Measurements from ENCODE around the gene RHBDD3.

Gene RHBDD3

DNA sequence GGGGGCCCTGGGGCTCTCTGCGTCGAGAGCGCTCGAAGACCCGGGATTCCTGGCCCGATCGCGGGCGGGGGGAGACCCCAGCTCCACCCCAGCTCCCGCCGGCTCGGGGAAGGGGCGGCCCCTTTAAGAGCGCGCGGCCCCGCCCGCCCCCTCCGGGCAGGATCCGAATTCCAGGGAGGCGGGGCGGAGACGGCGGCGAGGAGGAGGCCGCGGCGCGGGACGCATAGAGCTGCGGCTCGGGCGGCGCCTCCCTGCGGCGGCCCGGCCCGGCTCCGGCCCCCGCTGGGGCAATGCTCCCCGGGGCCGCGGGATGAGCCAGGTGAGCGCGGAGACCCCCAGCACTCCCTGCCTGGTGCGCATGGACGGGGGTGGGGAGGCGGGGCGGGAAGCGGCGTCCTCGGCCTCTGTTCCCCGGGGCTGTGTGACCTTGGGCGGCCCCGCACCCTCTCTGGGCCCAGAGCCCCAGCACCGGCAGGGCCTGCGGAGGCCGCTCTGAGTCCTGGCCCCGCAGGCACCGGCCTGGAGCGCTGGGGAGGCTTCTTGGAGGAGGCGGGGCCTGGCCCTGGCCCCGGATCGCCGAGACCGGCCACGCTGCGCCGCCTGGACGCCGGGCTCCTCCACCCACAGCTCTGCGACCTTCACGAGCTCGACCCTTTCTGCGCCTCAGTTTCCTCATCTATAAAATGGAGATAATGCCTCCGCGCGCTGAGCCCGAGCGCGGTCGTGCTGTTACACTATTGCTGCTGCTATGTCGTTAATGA lies 39.2 kb upstream of the RHBDD3 start:
- in situ Hi-C loops (cut with HindIII; ENCODE audit: low sequenced_read_pairs), result no loop called here

DNA sequence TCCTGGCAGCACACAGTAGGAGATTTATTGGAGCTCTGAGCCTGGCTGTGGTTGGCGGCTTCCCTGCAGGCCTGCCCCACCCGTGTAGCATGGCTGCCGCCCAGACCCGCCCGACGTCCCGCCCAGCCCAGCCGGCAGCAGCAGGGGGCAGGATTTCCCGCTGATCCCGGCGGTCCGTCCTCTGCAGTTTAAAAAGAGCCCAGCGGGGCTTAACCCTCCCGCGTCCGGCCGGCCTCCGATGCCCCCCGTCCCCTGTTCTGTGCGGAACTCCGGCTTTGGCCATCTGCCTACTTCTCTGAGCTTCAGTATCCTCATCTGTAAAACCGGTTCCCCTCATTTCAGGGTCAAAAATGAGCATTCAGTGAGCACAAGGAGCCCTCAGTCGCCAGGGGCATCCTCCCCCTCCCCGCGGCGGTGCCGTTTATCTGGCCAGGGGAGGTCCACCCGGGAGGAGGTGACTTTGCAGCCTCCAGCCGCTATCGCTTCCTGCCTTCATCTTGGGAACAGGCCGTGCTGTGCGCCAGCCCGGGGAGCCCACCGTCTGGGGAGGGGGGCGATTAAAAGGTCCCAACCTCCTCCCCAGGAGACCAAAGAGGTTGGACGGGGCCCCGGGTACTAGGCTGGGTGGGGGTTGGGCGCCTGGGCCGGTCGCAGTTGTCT lies 38.5 kb upstream of the RHBDD3 start, which contains the start of gene GAS2L1:
TSS of gene GAS2L1 (plus strand) at position 476 of the 660 bp plus-strand sequence. CDS start 1,456 bp downstream, outside the sequence.
- in situ Hi-C loops (cut with HindIII; ENCODE audit: low sequenced_read_pairs), result no loop called here

DNA sequence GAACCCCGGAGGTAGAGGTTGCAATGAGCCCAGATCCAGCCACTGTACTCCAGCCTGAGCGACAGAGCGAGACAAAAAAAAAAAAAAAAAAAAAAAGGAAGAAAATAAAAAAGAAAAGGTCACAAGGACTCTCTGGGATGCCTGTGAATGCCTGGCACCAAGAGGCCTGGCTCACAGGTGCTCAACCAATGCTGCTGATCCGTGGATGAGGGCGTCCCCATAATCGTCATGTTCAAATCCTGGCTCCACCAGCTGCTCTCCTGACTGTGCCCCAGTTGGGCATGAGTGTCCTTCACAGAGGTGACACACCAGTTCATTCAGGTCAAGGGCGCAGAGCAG lies 38.0 kb upstream of the RHBDD3 start:
- in situ Hi-C loops (cut with HindIII; ENCODE audit: low sequenced_read_pairs), result no loop called here

GRCh38 chr22:29302681-29303465 lies 35.1 kb upstream of the RHBDD3 start:
- in situ Hi-C loops (cut with HindIII; ENCODE audit: low sequenced_read_pairs), result no loop called here

DNA sequence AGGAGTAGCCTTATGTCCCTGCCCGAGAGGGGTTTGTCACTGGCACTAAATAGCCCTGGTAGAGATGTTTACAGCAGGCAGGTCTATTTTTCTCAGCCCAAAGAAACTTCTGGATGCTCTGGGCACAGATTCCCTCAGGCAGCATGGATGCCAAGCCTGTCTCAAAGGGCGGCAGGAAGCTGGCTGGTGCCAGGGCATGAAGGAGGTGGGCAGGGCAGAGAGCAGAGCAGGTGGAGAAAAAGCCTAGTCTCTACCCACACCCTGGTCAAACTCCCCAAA lies 34.6 kb upstream of the RHBDD3 start:
- in situ Hi-C loops (cut with HindIII; ENCODE audit: low sequenced_read_pairs), result no loop called here

DNA sequence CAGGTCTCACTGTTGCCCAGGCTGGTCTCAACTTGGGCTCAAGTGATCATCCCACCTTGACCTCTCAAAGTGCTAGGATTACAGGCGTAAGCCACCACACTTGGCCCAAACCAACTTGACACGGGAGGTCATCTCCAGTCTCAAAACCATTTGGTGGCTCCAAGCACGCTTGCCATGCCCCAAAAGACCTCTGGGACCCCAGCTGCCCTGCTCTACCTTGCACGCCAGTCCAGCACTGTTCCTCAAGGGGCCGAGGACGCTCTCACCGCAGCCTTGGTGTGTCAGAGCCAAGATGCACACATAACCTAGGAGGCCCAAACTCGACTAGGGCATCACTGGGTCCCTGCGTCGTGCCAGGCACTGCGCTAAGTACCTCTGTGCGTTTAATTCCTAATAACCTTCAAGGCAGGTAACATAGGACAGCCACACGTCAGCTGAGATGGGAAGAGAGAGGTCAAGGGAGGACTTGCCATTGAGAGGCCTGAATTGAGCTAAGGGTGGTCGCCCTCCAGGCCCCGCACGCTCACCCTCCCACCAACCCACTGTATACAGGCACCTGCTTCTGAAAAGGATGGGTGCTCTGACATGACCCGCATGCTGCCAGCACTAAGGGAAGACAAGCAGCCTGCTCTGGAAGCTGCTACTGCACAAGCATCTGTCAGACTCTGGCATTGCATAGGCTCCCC lies 34.1 kb upstream of the RHBDD3 start:
- in situ Hi-C loops (cut with HindIII; ENCODE audit: low sequenced_read_pairs), result no loop called here

- in situ Hi-C loops (cut with HindIII; ENCODE audit: low sequenced_read_pairs), result no loop called here
Observed at GRCh38 chr22:29300807-29301601, 33.2 kb upstream of the RHBDD3 start.

DNA sequence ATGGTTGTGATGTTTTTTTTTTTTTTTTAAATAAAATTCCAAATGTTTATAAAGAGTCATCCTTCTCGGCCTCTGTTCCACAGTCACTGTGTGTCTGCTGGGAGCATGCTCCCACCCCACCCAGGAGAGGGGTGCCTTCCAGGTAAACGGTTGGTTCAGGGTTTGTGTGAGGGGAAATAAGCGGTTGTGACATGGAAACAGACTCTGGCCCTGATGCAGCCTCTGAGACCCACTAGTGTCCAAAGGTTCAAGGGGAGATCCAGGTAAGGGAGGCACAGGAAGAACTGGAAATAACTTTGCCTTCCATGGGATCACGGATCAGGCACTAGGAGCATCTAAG lies 32.7 kb upstream of the RHBDD3 start:
- in situ Hi-C loops (cut with HindIII; ENCODE audit: low sequenced_read_pairs), result no loop called here

GRCh38 chr22:29299136-29299900 lies 31.5 kb upstream of the RHBDD3 start:
- in situ Hi-C loops (cut with HindIII; ENCODE audit: low sequenced_read_pairs), result no loop called here

DNA sequence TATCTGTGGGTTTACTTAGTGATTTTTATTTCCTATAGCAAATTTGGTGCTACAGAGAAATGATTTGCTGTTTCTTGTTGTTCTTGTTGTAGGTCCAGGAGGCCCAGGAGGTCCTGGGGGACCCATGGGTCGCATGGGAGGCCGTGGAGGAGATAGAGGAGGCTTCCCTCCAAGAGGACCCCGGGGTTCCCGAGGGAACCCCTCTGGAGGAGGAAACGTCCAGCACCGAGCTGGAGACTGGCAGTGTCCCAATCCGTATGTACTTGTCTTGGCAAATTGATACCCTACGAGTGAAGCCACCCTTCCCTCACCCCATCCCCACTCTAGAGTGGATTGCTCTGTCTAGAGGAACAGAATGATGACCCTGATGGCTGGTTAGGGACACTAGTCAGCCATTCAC lies 30.9 kb upstream of the RHBDD3 start:
- in situ Hi-C loops (cut with HindIII; ENCODE audit: low sequenced_read_pairs), result no loop called here

GRCh38 chr22:29292379-29292778 lies 24.6 kb upstream of the RHBDD3 start:
- in situ Hi-C loops (cut with HindIII; ENCODE audit: low sequenced_read_pairs), result no loop called here

- in situ Hi-C loops (cut with HindIII; ENCODE audit: low sequenced_read_pairs), result no loop called here
Observed at GRCh38 chr22:29291215-29291614, 23.4 kb upstream of the RHBDD3 start.

DNA sequence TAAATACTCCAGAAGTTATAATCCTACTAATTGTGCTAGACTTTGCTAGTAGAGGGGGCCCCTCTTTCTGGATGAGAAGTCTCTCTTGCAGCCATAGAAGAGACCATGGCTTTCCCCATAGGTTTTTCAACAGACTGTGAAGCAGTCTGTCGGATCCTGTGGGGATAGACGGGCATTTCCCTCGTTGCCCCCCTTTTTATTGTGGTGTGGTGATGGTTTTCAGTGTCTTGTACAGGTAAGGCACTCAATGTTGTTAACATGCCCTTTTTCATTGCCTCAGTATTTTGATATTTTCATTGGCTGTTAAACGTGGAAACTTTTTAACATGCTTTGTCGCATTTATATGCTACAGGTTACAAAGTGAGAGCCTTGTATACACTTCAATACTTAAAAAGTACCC lies 22.3 kb upstream of the RHBDD3 start:
- in situ Hi-C loops (cut with HindIII; ENCODE audit: low sequenced_read_pairs), result no loop called here

DNA sequence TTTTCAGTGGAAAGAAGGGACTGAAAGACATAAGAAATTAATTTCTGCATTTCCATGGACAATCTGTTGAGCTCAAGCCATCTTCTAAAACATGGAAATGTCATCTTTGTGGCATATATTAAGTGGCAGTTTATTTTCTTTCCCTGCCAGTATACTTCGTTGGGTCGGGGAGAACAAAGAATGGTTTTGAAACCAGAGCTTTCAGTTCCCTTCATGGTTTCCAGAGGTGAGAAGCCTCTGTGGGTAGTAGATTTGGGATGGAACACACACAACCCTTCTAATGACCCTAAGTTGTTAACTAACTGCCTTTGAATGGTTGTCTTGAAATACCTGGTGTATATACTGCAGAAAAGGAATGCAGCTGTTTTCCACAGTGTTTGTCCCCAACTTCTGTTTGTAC lies 21.1 kb upstream of the RHBDD3 start:
- in situ Hi-C loops (cut with HindIII; ENCODE audit: low sequenced_read_pairs), result no loop called here

- in situ Hi-C loops (cut with HindIII; ENCODE audit: low sequenced_read_pairs), result no loop called here
Observed at GRCh38 chr22:29284196-29284595, 16.4 kb upstream of the RHBDD3 start.

GRCh38 chr22:29277927-29278326 lies 10.1 kb upstream of the RHBDD3 start:
- in situ Hi-C loops (cut with HindIII; ENCODE audit: low sequenced_read_pairs), result loop anchor here (5.0 kb wide), 1 partner anchor 69 kb away; no protein-coding TSS in a partner anchor

GRCh38 chr22:29275819-29276565 lies 8.2 kb upstream of the RHBDD3 start:
- in situ Hi-C loops (cut with HindIII; ENCODE audit: low sequenced_read_pairs), result loop anchor here (5.0 kb wide), 1 partner anchor 71 kb away; no protein-coding TSS in a partner anchor

- in situ Hi-C loops (cut with HindIII; ENCODE audit: low sequenced_read_pairs), result loop anchor here (5.0 kb wide), 1 partner anchor 72 kb away; no protein-coding TSS in a partner anchor
Observed at GRCh38 chr22:29275167-29275566, 7.4 kb upstream of the RHBDD3 start.

- in situ Hi-C loops (cut with HindIII; ENCODE audit: low sequenced_read_pairs), result no loop called here
Observed at GRCh38 chr22:29272624-29273023, 4.8 kb upstream of the RHBDD3 start.

Measured in endothelial cell of hepatic sinusoid (primary cell).